Spleen (tissue), 11 donors: ENCODE results near the gene SLC7A10. TPM values are rescaled to one million over a fixed set of nuclear protein-coding genes. Genes with fewer than 3 reads are reported as not detected.
"Not testable (repeated sequence)": the region's sequence is repeated elsewhere in the genome, so short reads cannot be mapped to it uniquely, and the experiment has no call there.

Source experiments
- DNase-seq: peaks from one replicate; pipeline ENCODE4 v3.0.0-alpha.2; 2020
- H3K27ac ChIP-seq, 8 donors: fragments of 200-600 bp; sonication (generic) in 7 of 8; 1 replicate in 4 of 8; 2 replicates in 4 of 8; pipeline versions ENCODE4 v1.5.0 to v1.8.0; 2016 to 2021; ENCODE audit warnings: inconsistent platforms in 4 of 8, mild to moderate bottlenecking in 4 of 8, moderate library complexity in 1 of 8
- H3K27me3 ChIP-seq, 7 donors: fragments of 200-600 bp; sonication (generic) in 6 of 7; replicated peaks in 1 of 7; 1 replicate in 4 of 7; 2 replicates in 3 of 7; pipeline versions ENCODE4 v1.5.0 to v1.8.0; 2016 to 2021; ENCODE audit warnings: inconsistent platforms in 3 of 7, mild to moderate bottlenecking in 1 of 7
- H3K36me3 ChIP-seq, 6 donors: fragments of 200-600 bp; sonication (generic) in 5 of 6; 1 replicate in 4 of 6; 2 replicates in 2 of 6; pipeline versions ENCODE4 v1.5.0 to v1.8.0; 2016 to 2021; ENCODE audit warnings: inconsistent platforms in 2 of 6
- H3K4me1 ChIP-seq, 6 donors: fragments of 200-600 bp; sonication (generic) in 5 of 6; 1 replicate in 3 of 6; 2 replicates in 3 of 6; pipeline versions ENCODE4 v1.5.0 to v1.8.0; 2016 to 2021; ENCODE audit warnings: inconsistent platforms in 3 of 6
- H3K4me3 ChIP-seq, 8 donors: fragments of 200-600 bp; sonication (generic) in 7 of 8; 1 replicate in 4 of 8; 2 replicates in 4 of 8; pipeline versions ENCODE4 v1.5.0 to v1.8.0; 2016 to 2021; ENCODE audit warnings: inconsistent platforms in 4 of 8, mild to moderate bottlenecking in 4 of 8, moderate library complexity in 2 of 8
- H3K9me3 ChIP-seq, 8 donors: fragments of 200-600 bp; sonication (generic) in 7 of 8; 1 replicate in 4 of 8; 2 replicates in 4 of 8; pipeline versions ENCODE4 v1.5.0 to v1.8.0; 2016 to 2021; ENCODE audit warnings: inconsistent platforms in 4 of 8
- POLR2A ChIP-seq, 3 donors: fragments of 450-650 bp; IDR thresholded peaks; one replicate each; pipeline ENCODE4 v1.5.1; 2017; ENCODE audit warnings: antibody characterized with exemption in 3 of 3, mild to moderate bottlenecking in 1 of 3
- POLR2AphosphoS5 ChIP-seq, 3 donors: sonication (generic); formaldehyde crosslinking; IDR thresholded peaks; one replicate each; pipeline ENCODE4 v1.5.1; 2017; ENCODE audit warnings: antibody characterized with exemption in 3 of 3
- WGBS, 5 donors: extraction: QIAGEN DNeasy Blood & Tissue Kit in 3 of 5; methylation state at CpG; one replicate each; pipeline versions ENCODE4 v1.1.5 to v1.1.7; 2013 to 2018; 5-methylcytosine and 5-hydroxymethylcytosine counted together
- intact Hi-C: fragments of 100-400 bp; cut with DNase I; formaldehyde crosslinking; loops from one replicate; pipeline ENCODE4 v1.15.0; 2023; ENCODE audit warnings: low total_unique reads
- polyA plus RNA-seq, 3 donors: library from polyadenylated mRNA; stranded (reverse); fragments of 200-250 nt; gene quantifications; one replicate each; pipeline ENCODE4 v1.2.1, GENCODE V29; 2013
- total RNA-seq, 7 donors: library from RNA; depleted of rRNA in 3 of 7; stranded (reverse); fragments of >200 nt in 3 of 7; fragmentation: NEBNext Ultra II Directional in 4 of 7; extraction: Animal tissue kit (Norgen Biotek cat#: 25700) in 4 of 7; gene quantifications; one replicate each; pipeline versions ENCODE4 v1.1.0 to v1.2.1, GENCODE V29; 2016 to 2021
- TF ChIP-seq, protein P1 (sequence below), 11 experiments: fragments of 200-600 bp in 7 of 11; fragments of 450-650 bp in 4 of 11; sonication (generic) in 4 of 11; IDR thresholded peaks in 8 of 11; conservative IDR thresholded peaks in 3 of 11; 1 replicate in 7 of 11; 2 replicates in 4 of 11; pipeline versions ENCODE4 v1.4.0 to v1.8.0; 2016 to 2021; ENCODE audit warnings: antibody characterized with exemption in 11 of 11, inconsistent platforms in 4 of 11, mild to moderate bottlenecking in 1 of 11
- donor health status: healthy with polysubstance abuse.
- donor health status: DM: no; HTN: no; CAD: no; lungs with moderate emphysema.
- donor health status: DM: no; HTN: no; CAD: no.
- donor health status: Bipolar disorder and iron deficiency.
- donor health status: healthy.
- donor health status: DM: no; HTN: no; CAD: no.
- donor health status: DM: yes; HTN: yes; CAD: no.

SLC7A10 gene
- total and polyA plus RNA-seq, 10 donors = 0.06 to 0.37 (median 0.19) TPM; not detected in 6

DNA sequence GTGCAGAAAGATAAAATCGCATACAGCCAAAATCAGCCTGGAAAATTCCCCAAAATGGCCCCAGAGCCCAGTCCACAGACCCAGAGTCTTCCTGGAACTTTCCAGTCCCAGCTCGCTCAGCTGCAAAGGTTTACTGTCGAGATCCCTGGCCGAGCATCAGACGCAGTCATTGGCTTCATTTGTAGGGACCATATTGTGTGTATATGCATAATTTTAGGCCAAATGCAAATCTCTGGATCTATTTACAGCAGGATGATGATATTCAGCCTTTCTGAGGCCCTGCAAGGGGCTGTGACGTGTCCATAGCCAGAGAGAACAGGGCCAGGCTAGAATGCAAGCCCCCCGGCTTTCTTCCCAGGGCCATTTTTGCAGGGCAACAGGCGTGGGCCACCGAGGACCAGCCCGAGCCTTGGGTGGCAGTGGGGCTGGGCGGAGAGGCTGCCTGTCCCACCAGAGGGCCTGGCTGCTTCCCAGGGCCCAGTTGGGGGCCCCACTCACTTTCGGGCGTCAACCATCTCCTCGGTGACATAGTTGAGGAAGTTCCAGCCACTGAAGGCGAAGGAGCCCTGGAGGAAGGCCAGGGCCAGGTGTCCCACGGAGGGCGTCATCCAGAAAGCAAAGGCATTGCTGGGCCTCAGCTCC lies 13.7 kb downstream of the SLC7A10 start:
- Histone ChIP-seq H3K4me1 (peaks cover 0 to 12% (median 3%) of the 10 kb centered on the region in 6 donors), H3K27me3 (peaks cover 0 to 7% (median 0%) of the 10 kb centered on the region in 7 donors), H3K4me3 (no peak overlapping the region), H3K9me3 (no peaks in the 10 kb centered on the region), H3K27ac (no peak overlapping the region), H3K36me3 (peaks cover 0 to 8% (median 0%) of the 10 kb centered on the region in 6 donors)
- TF ChIP-seq POLR2AphosphoS5 (IDR thresholded peaks at IDR 0.05) (no peak), POLR2A (IDR thresholded peaks at IDR 0.05) (no peak)
- no peak for DNase-seq
- intact Hi-C loops = no loop called here
- WGBS, 5 donors = 67 to 79% (median 75%) methylated on average over 14 to 17 of the region's 17 CpGs

DNA sequence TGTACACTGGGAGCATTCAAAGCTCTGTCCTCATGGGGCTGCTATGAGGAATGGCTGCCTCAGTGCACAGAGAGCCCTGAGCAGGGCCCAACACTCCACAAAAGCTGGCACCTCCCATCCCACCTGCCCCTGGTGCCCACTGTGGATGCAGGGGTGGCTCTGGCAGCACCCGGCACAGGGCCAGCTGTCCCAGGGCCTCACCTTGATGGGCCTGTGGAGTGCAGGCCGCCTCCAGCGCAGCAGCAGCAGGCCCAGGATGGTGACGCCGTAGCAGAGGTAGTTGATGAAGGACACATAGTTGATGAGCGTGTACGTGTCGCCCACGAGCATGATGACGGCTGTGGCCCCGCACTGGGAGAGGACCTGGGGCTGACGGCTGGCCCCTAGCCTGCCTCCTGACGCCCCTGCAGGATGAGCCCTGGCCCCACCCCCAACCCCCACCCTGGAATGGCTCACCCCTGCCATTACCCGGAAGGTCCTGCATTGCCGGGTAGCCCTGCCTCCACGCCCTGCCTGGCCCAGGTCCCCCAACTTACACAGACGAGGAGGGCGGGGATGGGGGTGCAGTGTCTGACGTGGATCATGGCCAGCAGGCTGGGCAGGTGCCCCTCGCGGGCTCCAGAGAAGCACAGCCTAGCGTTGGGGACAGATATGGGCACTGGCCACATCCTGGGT lies 15.2 kb downstream of the SLC7A10 start:
- Histone ChIP-seq H3K27me3 (no peaks in the 10 kb centered on the region), H3K4me1 (peaks cover 0 to 12% (median 3%) of the 10 kb centered on the region in 6 donors), H3K27ac (no peak overlapping the region), H3K4me3 (no peak overlapping the region), H3K36me3 (peaks cover 0 to 23% (median 0%) of the 10 kb centered on the region in 6 donors), H3K9me3 (no peaks in the 10 kb centered on the region)
- 86 to 95% (median 91%) methylated on average over 12 to 22 of the region's 22 CpGs; no CpG with 5 or more reads in 1 of the 5 donors for WGBS, 5 donors
- no peak for DNase-seq
- intact Hi-C loops = no loop called here
- TF ChIP-seq POLR2AphosphoS5 (IDR thresholded peaks at IDR 0.05) (no peak), POLR2A (IDR thresholded peaks at IDR 0.05) (no peak)
- TF ChIP-seq, protein P1, sequence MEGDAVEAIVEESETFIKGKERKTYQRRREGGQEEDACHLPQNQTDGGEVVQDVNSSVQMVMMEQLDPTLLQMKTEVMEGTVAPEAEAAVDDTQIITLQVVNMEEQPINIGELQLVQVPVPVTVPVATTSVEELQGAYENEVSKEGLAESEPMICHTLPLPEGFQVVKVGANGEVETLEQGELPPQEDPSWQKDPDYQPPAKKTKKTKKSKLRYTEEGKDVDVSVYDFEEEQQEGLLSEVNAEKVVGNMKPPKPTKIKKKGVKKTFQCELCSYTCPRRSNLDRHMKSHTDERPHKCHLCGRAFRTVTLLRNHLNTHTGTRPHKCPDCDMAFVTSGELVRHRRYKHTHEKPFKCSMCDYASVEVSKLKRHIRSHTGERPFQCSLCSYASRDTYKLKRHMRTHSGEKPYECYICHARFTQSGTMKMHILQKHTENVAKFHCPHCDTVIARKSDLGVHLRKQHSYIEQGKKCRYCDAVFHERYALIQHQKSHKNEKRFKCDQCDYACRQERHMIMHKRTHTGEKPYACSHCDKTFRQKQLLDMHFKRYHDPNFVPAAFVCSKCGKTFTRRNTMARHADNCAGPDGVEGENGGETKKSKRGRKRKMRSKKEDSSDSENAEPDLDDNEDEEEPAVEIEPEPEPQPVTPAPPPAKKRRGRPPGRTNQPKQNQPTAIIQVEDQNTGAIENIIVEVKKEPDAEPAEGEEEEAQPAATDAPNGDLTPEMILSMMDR (IDR thresholded peaks at IDR 0.05 in 8 of 11, conservative IDR thresholded peaks at IDR 0.05 in 3 of 11) = no peak

DNA sequence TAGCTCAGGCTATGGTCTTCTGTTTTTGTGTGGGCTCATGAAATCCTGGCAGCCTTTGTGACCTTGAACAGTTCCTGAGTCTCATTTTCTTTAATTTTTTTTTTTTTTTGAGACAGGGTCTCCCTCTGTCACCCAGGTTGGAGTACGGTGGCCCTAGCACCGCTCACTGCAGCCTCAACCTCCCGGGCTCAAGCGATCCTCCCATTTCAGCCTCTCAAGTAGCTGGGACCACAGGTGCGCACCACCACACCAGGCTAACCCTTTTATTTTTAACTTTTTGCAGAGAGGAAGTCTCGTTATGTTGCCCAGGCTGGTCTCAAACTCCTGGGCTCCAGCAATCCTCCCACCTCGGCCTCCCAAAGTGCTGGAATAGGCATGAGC lies 15.8 kb downstream of the SLC7A10 start:
- intact Hi-C loops, H3K9me3 ChIP-seq: not testable (repeated sequence)
- WGBS, 5 donors = 87 to 94% (median 92%) methylated on average over 7 of the region's 7 CpGs

DNA sequence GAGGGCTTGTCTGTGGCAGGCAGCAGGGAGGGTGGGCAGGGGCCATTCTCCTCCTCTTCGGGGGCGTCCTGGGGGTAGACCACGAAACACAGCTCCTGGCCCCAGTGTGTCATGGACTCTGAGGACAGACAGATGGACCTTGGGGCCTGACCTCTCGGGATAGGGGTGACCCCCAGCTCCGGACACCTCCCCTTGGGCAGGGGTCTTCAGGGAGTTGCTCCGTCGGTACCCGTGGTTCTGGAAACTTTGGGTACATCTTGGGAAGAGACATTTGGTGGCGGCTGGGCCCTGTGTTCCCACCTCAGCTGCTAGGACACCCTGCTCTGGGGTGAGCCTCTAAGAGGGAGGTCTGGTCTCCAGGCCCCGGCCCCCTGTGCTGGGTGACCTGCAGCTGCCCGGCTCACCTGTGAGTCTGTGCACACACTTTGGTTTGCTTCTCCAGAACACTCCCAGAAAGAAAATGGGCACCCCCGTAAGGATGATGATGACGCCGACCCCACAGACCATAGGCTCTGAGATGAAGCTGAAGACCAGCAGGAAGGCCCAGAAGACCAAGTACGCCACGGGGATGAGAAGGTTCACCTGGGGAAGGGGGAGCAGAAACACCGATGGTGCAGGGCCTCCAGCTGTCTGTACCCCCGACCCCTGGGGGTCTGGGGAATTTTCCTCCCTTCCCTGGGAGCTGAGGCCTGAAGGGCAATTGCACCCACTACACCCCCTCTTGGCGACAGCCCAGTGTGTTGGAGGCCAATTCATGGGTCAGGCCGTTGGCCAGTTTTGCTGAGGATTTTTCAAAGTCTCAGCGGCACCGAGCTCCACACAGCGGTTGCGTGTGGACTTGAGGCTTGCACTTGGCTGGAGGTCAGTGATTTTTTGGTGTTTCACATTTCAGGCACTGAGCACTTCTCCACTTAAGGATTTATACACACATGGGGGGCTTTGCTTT lies 16.5 kb downstream of the SLC7A10 start:
- Histone ChIP-seq H3K27ac (no peak overlapping the region), H3K9me3 (no peaks in the 10 kb centered on the region), H3K27me3 (no peaks in the 10 kb centered on the region), H3K4me1 (peaks cover 0 to 12% (median 3%) of the 10 kb centered on the region in 6 donors), H3K36me3 (peaks cover 0 to 35% (median 0%) of the 10 kb centered on the region in 6 donors), H3K4me3 (no peak overlapping the region)
- TF ChIP-seq, protein P1 (IDR thresholded peaks at IDR 0.05 in 8 of 11, conservative IDR thresholded peaks at IDR 0.05 in 3 of 11) = no peak
- TF ChIP-seq POLR2AphosphoS5 (IDR thresholded peaks at IDR 0.05) = no peak
- TF ChIP-seq POLR2A (IDR thresholded peaks at IDR 0.05) = no peak
- intact Hi-C loops = no loop called here
- 76 to 90% (median 86%) methylated on average over 16 to 24 of the region's 24 CpGs for WGBS, 5 donors
- no peak for DNase-seq

More for the DNA sequence above, 15.8 kb downstream of the SLC7A10 start:
- H3K4me3 ChIP-seq, DNase-seq, H3K27me3 ChIP-seq, H3K27ac ChIP-seq: not testable (repeated sequence)
- peaks cover 0 to 28% (median 0%) of the 10 kb centered on the region in 6 donors for H3K36me3 ChIP-seq
- H3K4me1 ChIP-seq = peaks cover 0 to 12% (median 3%) of the 10 kb centered on the region in 6 donors
